B cell (primary cell): ENCODE results near the gene C10orf143. TPM values are rescaled to one million over a fixed set of nuclear protein-coding genes. Genes with fewer than 3 reads are reported as not detected.

Experiments used
- ATAC-seq: fragments of 200-7000 bp; cut with Tn5 transposase; one replicate; pipeline ENCODE4 v1.10.0; 2021; ENCODE audit warnings: low read depth, mild to moderate bottlenecking, moderate number of reproducible peaks, moderate library complexity
- CTCF ChIA-PET: fragments of 350-600 bp; sonication (Branson Sonifier 250); formaldehyde crosslinking; loops from one replicate; lab custom pipeline; 2021; ENCODE audit warnings: antibody characterized with exemption, inconsistent platforms; lab: Charles Lee
- POLR2A ChIA-PET: fragments of 350-600 bp; sonication (Branson Sonifier 250); formaldehyde crosslinking; loops from one replicate; lab custom pipeline; 2021; ENCODE audit warnings: antibody characterized with exemption; lab: Charles Lee
- DNase-seq: peaks from one replicate; pipeline ENCODE4 v3.0.0; 2013
- H2AFZ ChIP-seq: 2 replicates; pipeline ENCODE4 v1.6.1; 2012; ENCODE audit warnings: mild to moderate bottlenecking, low read depth, low read length; ENCODE audit not compliant: insufficient read depth, poor library complexity, severe bottlenecking
- H3K27ac ChIP-seq, 2 donors: 1 replicate in 1 of 2; 2 replicates in 1 of 2; pipeline ENCODE4 v1.5.1; 2012 to 2013; ENCODE audit warnings: low read length in 2 of 2, mild to moderate bottlenecking in 2 of 2, moderate library complexity in 1 of 2
- H3K27me3 ChIP-seq, 4 experiments: fragments of 200-600 bp in 1 of 4; sonication (generic) in 1 of 4; replicated peaks in 1 of 4; 1 replicate in 2 of 4; 2 replicates in 2 of 4; pipeline versions ENCODE4 v1.6.1 to v1.7.0; 2013 to 2016; ENCODE audit warnings: low read length in 3 of 4, mild to moderate bottlenecking in 2 of 4, mixed read lengths in 1 of 4, moderate library complexity in 1 of 4; ENCODE audit not compliant: insufficient read depth in 4 of 4, control insufficient read depth in 3 of 4; ENCODE audit errors: control extremely low read depth in 1 of 4
- H3K36me3 ChIP-seq, 2 experiments: replicated peaks in 1 of 2; 1 replicate in 1 of 2; 2 replicates in 1 of 2; pipeline versions ENCODE4 v1.6.1 to v1.7.1; 2013; ENCODE audit warnings: low read length in 1 of 2; ENCODE audit not compliant: insufficient read depth in 2 of 2, control insufficient read depth in 1 of 2; ENCODE audit errors: control extremely low read depth in 1 of 2, extremely low read depth in 1 of 2
- H3K4me1 ChIP-seq, 2 donors: fragments of 200-600 bp in 1 of 2; sonication (generic) in 1 of 2; 1 replicate in 1 of 2; 2 replicates in 1 of 2; pipeline versions ENCODE4 v1.5.1 to v1.6.1; 2013 to 2017; ENCODE audit warnings: low read length in 2 of 2; ENCODE audit not compliant: control insufficient read depth in 2 of 2, insufficient read depth in 2 of 2
- H3K4me2 ChIP-seq: replicated peaks from 2 replicates; pipeline ENCODE3; 2012; ENCODE audit warnings: mild to moderate bottlenecking, low read depth, low read length; ENCODE audit not compliant: poor library complexity, severe bottlenecking
- H3K4me3 ChIP-seq, 5 experiments: fragments of 200-600 bp in 1 of 5; sonication (generic) in 1 of 5; 1 replicate in 3 of 5; 2 replicates in 2 of 5; pipeline versions ENCODE4 v1.5.1 to v1.7.0; 2011 to 2016; ENCODE audit warnings: low read length in 4 of 5, mild to moderate bottlenecking in 4 of 5, low read depth in 2 of 5, control low read depth in 1 of 5, moderate library complexity in 1 of 5; ENCODE audit not compliant: insufficient read depth in 1 of 5; ENCODE audit errors: control extremely low read depth in 1 of 5, extremely low read depth in 1 of 5
- H3K79me2 ChIP-seq: fragments of 200-600 bp; sonication (generic); one replicate; pipeline ENCODE4 v1.6.0; 2016; ENCODE audit warnings: low read length; ENCODE audit not compliant: control insufficient read depth, insufficient read depth
- H3K9ac ChIP-seq: fragments of 200-600 bp; sonication (generic); 2 replicates; pipeline ENCODE4 v1.6.1; 2017; ENCODE audit warnings: mild to moderate bottlenecking, low read length, moderate library complexity
- H3K9me3 ChIP-seq, 3 donors: one replicate each; pipeline versions ENCODE4 v1.6.1 to v1.7.1; 2013; ENCODE audit warnings: low read length in 2 of 3; ENCODE audit not compliant: control insufficient read depth in 2 of 3, insufficient read depth in 1 of 3; ENCODE audit errors: control extremely low read depth in 1 of 3
- H4K20me1 ChIP-seq: 2 replicates; pipeline ENCODE4 v1.6.0; 2012; ENCODE audit warnings: mild to moderate bottlenecking, low read length; ENCODE audit not compliant: insufficient read depth, control insufficient read depth, poor library complexity, severe bottlenecking
- H3K27ac Mint-ChIP-seq: one replicate; pipeline ENCODE4 v1.8.0; 2021; ENCODE audit warnings: mixed read lengths
- H3K27me3 Mint-ChIP-seq: one replicate; pipeline ENCODE4 v1.8.0; 2021; ENCODE audit warnings: mixed read lengths
- H3K4me1 Mint-ChIP-seq: one replicate; pipeline ENCODE4 v1.8.0; 2021; ENCODE audit warnings: mixed read lengths
- H3K4me3 Mint-ChIP-seq: one replicate; pipeline ENCODE4 v1.8.0; 2021; ENCODE audit warnings: mixed read lengths
- H3K9me3 Mint-ChIP-seq: one replicate; pipeline ENCODE4 v1.8.0; 2022; ENCODE audit warnings: mixed read lengths; ENCODE audit not compliant: insufficient read depth
- CTCF ChIP-seq: fragments of 200-600 bp; IDR thresholded peaks from one replicate; pipeline ENCODE4 v1.8.0; 2022; ENCODE audit warnings: antibody characterized with exemption, mild to moderate bottlenecking
- EZH2 ChIP-seq: IDR thresholded peaks from 2 replicates; pipeline ENCODE4 v1.6.1; 2012; ENCODE audit warnings: borderline replicate concordance, low read depth, mild to moderate bottlenecking, moderate library complexity, low read length; ENCODE audit not compliant: insufficient read depth, poor library complexity, severe bottlenecking
- WGBS: methylation state at CpG from one replicate; pipeline ENCODE4 v1.1.5; 2013; ENCODE audit warnings: missing lambda C conversion rate; ENCODE audit not compliant: insufficient coverage; 5-methylcytosine and 5-hydroxymethylcytosine counted together
- intact Hi-C: fragments of 100-400 bp; cut with micrococcal nuclease; formaldehyde crosslinking; loops from one replicate; pipeline ENCODE4 v1.10.0; 2022
- polyA plus RNA-seq: library from polyadenylated mRNA; depleted of rRNA; stranded (reverse); fragments of >200 nt; gene quantifications from 2 replicates; pipeline ENCODE4 v1.2.3, GENCODE V29; 2012
- total RNA-seq, 2 donors: library from RNA; stranded (reverse); fragments of 120-200 nt in 1 of 2; gene quantifications; 1 replicate in 1 of 2; 2 replicates in 1 of 2; pipeline versions ENCODE4 v1.2.3 to v1.2.4, GENCODE V29; 2013 to 2022

Gene C10orf143
- total and polyA plus RNA-seq, 2 donors (not counting 1 experiment from before 2014, with no cell fraction given) = 9.1 to 12.8 TPM

- no peak for ATAC-seq
- intact Hi-C loops = loop anchor here (5.0 to 10.0 kb wide), 3 partner anchors 1792 to 1966 kb away; partner anchors contain the start of gene PPP2R2D
Measured at GRCh38 chr10:130112821-130113220, 2.2 kb upstream of the C10orf143 start.

More at GRCh38 chr10:130112821-130113220, 2.2 kb upstream of the C10orf143 start:
- WGBS = 100% methylated on average over 2 of the region's 3 CpGs
- H4K20me1 ChIP-seq = peaks cover 10% of the 10 kb centered on the region
- peaks cover 11% of the 10 kb centered on the region for H3K79me2 ChIP-seq
- no peak for TF ChIP-seq CTCF
- no peak for TF ChIP-seq EZH2
- no peak overlapping the region for H2AFZ ChIP-seq
- no peaks in the 10 kb centered on the region for H3K36me3 ChIP-seq
- no peaks in the 10 kb centered on the region for H3K27me3 ChIP-seq
- POLR2A ChIA-PET = no interaction called here
- no peak overlapping the region for H3K4me2 ChIP-seq
- peaks cover 0 to 5% (median 0%) of the 10 kb centered on the region in 3 donors for H3K9me3 ChIP-seq
- Mint-ChIP-seq H3K4me3 (no peak overlapping the region), H3K9me3 (peaks cover 6% of the 10 kb centered on the region), H3K4me1 (peaks cover 34% of the 10 kb centered on the region), H3K27me3 (no peaks in the 10 kb centered on the region), H3K27ac (no peak overlapping the region)
- H3K27ac ChIP-seq = no peak overlapping the region
- DNase-seq = no peak
- no peak overlapping the region for H3K9ac ChIP-seq
- CTCF ChIA-PET = no interaction called here
- no peak overlapping the region for H3K4me3 ChIP-seq
- H3K4me1 ChIP-seq = peaks cover 21 to 23% of the 10 kb centered on the region in 2 donors
